Activated CD4-positive, alpha-beta T cell treated with anti-CD3 and anti-CD28 coated beads for 1 hour (primary cell): Measurements from ENCODE around the gene GRIN2C.

Source experiments
- DNase-seq: peaks from one replicate; pipeline ENCODE4 v3.0.0-alpha.2; 2020

The GRIN2C gene

GRCh38 chr17:74796211-74796610 is 63.5 kb downstream of the GRIN2C start:
- no peak for DNase-seq

GRCh38 chr17:74795327-74796020 is 64.2 kb downstream of the GRIN2C start:
- DNase-seq: no peak

- no peak for DNase-seq
Measured at GRCh38 chr17:74792586-74793105, 67.0 kb downstream of the GRIN2C start.
